GM12872 (cell line): ENCODE results near the gene TENM3.

Experiments
- TF ChIP-seq, protein P1 (sequence below): IDR thresholded peaks from 3 replicates; pipeline ENCODE4 v1.5.1; 2011; ENCODE audit warnings: low read depth, mild to moderate bottlenecking, low read length, moderate library complexity; ENCODE audit not compliant: insufficient read depth

The TENM3 gene

DNA sequence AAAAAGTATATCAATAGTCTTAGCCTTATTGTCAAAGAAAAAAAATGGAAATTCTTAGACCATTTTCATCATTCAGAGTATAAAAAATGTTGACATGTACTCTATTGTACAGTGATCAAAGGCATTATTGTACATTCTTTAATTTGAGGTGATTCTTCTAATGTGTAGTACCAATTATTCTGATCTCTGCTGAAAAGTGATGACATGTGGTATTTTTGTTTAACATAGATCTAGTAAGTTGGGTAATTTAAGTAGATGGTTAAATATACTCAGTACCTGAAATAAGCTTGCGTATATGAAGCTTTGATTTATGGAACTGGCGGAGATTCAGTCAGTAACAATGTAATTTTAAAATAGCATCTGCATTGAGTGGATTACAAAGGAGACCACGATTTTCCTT is 5.1 kb downstream of the TENM3 start:
- TF ChIP-seq, protein P1, sequence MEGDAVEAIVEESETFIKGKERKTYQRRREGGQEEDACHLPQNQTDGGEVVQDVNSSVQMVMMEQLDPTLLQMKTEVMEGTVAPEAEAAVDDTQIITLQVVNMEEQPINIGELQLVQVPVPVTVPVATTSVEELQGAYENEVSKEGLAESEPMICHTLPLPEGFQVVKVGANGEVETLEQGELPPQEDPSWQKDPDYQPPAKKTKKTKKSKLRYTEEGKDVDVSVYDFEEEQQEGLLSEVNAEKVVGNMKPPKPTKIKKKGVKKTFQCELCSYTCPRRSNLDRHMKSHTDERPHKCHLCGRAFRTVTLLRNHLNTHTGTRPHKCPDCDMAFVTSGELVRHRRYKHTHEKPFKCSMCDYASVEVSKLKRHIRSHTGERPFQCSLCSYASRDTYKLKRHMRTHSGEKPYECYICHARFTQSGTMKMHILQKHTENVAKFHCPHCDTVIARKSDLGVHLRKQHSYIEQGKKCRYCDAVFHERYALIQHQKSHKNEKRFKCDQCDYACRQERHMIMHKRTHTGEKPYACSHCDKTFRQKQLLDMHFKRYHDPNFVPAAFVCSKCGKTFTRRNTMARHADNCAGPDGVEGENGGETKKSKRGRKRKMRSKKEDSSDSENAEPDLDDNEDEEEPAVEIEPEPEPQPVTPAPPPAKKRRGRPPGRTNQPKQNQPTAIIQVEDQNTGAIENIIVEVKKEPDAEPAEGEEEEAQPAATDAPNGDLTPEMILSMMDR = no peak

DNA sequence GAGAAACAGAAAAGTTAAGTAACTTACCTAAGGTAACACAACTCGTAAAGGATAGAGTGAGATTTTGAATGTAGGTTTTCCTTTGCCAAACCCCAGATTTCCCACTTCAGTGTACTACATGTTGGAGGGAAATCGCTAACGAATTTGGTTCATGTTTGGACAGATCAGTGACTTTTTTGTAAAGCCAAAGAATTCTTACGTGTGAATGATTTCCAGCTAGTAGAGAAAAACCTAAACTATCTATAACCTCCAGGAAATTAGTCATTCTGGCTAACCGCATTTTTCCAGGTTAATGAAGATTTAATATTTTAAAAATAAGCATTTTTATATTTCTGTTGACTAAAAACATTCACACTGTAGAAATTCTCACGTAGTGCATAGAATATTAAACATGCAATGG is 7.2 kb downstream of the TENM3 start:
- TF ChIP-seq, protein P1 = no peak

DNA sequence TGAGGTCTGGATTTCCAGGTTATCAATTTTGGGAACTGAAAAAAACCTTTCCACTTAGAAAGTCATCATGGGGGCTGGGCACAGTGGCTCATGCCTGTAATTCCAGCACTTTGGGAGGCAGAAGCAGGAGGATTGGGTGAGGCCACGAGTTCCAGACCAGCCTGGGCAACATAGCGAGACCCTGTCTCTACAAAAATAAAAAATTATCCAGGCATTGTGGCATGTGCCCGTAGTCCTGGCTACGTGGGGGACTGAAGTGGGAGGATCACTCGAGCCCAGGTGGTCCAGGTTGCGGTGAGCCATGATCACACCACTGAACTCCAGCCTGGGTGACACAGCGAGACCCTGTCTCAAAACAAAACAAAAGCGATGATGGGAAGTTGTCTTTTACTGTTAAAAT is 7.9 kb downstream of the TENM3 start:
- TF ChIP-seq, protein P1 = no peak

DNA sequence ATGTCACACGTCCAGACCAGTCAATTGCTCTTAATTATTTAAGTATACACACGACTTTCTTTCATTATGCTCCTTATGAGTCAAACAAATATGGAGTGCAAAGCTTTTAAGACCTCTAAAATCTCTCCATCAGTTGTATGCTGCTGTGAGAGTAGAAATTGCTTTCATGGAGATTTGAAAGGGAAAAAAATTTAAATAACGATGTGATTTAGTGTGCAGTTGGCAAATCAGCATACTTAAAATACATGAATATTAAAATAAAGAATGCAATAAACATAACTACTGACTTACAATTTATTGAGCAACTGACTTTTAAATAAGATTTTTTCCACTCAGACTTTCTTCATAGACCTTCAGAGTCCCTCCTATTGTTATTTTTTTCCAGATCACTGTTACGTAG is 9.0 kb downstream of the TENM3 start:
- TF ChIP-seq, protein P1 = no peak

DNA sequence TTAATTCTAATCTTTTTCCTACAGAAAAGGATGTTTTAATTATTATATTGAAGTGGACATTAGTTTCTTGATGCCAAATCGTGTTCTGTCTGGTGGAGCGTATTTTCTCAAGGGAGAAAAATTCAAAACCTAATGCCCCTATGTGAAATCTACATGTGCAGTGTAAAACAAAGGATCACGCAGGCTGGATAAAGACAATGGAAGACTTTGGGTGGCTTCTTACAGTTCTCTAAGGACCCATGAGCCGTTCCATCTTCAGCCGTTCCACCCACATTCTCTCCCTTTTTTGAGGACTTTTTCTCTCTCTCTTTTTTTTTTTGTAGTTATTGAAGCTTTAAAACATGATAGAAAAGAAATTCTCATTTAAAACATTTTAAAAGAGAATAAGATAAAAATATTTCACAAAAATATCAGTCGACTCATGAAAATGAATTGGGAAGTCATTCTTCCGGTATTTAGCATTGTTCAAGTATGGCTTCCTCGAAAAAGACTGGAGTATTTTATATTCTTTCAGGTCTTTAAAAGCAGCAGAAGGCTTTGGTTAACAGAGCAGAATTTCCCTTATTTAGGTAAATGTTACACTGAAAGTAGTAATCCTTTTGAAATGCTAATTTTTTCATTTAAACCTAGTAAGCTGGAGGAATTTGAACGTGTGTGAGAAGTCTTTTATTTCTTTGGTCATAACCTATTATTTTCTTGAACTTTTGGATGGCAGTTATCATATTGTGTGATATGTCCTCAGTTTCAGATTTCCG is 11.0 kb downstream of the TENM3 start:
- TF ChIP-seq, protein P1 = no peak

DNA sequence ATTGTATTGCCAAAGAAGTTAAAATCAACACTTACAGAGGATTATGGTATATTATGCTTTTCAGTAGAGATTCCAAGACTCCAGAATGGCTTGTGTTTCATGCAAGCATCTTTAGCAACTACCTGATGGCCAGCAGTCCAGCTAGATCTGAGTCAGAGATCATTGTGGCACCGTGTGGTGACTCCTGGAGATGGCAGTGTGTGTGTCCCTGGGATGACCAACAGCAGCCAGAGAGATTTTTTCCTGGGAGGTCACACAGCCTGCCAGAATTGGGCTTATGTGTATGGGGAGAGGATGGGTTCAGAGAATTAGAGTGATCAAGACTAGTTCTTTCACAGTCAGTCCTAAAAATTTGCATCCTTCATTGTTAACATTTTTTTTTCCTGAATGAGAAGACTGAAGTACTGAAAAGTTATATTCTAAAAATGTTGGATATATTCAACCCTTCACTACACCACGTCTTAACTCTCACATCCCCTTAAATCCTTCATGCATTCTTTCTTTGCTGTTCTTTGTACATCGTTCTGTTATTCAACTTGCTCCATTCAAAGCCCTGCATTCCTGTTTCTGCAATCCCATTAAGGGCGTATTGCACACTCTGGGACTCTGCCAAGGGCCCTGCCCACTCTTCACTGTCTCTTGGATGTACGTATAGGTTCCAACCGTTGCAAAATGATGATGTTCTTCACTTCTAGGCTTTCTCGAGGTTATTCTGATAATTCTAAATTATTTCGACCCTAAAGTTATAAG is 12.4 kb downstream of the TENM3 start:
- TF ChIP-seq, protein P1 = no peak

DNA sequence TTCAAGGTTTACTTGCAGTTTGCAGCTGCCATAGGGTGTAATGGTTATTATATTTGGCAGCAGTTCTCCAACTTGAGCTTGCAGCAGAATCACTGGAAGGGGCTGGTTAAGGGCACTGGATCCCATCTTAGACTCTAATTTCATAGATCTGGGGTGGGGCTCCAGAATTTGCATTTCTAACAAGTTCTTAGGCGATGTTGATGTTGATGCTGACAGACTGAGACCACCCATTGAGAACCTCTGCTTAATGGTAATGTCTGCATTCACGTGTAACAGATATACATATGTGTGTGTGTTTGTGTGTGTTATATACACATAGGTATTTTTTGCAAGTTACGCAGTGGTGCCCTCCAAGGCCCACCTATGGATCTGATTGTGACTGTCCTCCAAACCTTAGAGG is 13.8 kb downstream of the TENM3 start:
- TF ChIP-seq, protein P1 = no peak
